Suppressor macrophage (primary cell): ENCODE measurements around the gene MAP2K6.

Source experiments
- DNase-seq, 4 experiments: peaks; one replicate each; pipeline ENCODE4 v3.0.0-alpha.2; 2020 to 2022

Gene MAP2K6

GRCh38 chr17:69492410-69493071 is 78.0 kb downstream of the MAP2K6 start:
- no peak for DNase-seq

- peak in 3 of 4 experiments; percentile 21 to 44 (median 22) for DNase-seq
Measured at GRCh38 chr17:69495787-69496186, 81.3 kb downstream of the MAP2K6 start.

GRCh38 chr17:69497161-69497560 is 82.7 kb downstream of the MAP2K6 start:
- peak in 1 of 4 experiments; percentile 11 for DNase-seq

DNA sequence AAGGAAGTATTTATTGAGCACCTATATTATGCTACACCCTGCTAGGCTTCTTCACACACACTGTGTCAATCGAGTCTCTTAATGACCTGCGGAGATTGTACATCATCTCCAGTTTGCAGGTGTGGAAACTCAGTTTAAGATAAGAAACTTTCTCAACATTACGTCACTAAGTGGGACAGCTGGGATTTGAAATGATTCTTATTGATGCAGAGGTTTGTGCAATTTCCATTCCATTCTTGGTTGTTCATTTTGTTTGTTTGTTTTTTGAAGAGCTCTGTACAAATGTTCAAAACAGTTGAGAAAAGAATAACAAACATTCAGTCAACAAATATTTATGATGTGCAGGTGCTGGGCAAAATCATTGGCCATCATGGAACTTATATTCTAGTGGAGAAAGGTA is 84.8 kb downstream of the MAP2K6 start:
- DNase-seq = no peak

GRCh38 chr17:69500911-69501429 is 86.5 kb downstream of the MAP2K6 start:
- no peak for DNase-seq

DNA sequence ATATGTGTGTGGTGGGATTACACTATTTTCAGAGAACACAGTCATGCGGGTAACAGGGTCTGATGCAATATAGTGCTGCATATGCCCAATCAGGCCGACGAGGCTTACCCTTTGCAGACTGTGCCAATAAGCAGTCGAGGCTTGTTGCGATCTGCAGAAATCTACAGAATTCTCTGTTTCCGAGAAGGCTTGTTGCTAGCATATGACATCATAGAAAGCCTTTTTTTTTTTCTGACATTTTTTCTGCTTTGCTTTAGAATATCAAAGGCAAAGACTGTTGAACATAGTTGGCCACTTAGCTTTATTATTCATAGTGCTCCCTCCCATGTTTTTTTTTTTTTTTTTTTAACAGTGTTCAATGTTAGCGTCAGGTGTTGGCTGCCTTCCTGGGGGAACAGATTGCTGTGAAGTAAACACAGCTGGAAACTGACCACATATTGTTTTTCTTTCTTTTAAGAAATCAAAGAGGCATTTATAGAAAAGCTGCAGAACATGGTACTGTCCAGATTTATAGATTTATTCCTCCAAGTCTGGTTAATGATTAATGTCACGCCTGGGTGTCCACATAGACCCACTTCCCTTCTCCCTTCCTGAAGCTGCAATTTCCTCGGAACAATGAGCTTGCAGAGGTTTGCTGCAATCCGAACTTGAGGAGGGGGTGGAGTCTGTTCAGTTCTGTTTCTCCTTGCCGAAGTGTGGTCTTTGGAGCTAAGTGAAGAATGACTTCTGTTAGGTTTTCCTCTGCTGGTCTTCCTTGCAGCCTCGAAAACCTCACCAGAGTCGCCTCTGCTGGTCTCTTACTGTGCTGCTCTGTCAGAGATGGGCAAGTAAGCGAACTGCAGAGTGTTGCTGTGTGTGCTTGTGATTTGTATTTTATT is 87.3 kb downstream of the MAP2K6 start:
- DNase-seq = peak; percentile 60 to 78 (median 72)

- DNase-seq = no peak
Measured at GRCh38 chr17:69503711-69504110, 89.2 kb downstream of the MAP2K6 start.

DNA sequence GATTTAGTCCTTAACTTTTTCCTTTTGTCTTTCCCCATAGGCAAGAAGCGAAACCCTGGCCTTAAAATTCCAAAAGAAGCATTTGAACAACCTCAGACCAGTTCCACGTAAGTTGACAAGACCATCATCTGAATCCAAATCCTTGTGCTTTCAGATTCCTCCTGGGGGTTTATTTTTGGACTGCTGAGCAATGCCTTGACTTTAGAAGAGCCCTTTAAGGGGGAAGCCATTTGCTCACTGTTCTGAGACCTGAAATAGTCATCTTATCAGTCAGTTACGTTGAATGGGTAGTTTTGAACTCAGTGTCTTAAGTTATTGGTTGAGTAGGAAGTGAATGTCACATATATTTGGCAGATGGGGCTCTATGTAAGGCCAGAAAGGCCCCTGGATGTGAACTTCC is 91.2 kb downstream of the MAP2K6 start:
- no peak for DNase-seq

DNA sequence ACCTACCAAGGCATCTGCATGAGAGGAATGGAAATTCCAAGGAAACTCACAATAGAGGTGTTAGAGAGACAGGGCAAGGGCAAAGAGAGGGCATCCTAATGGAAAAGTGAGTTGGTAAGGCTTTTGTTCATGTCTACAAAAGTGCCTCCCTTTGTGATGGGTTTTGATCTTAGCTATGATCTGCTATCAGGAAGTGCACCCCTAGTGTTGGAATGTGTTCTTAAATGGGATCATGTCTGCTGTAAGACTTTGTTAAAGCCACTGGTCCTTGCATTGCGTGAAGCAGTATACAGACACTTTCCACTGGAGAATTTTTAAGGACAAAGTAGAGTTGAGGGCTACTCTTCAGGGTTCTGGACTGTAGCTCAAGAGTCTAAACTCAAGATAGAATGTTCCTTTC is 92.0 kb downstream of the MAP2K6 start:
- peak in 3 of 4 experiments; percentile 9 to 30 (median 10) for DNase-seq

- no peak for DNase-seq
Measured at GRCh38 chr17:69508814-69509213, 94.3 kb downstream of the MAP2K6 start.

DNA sequence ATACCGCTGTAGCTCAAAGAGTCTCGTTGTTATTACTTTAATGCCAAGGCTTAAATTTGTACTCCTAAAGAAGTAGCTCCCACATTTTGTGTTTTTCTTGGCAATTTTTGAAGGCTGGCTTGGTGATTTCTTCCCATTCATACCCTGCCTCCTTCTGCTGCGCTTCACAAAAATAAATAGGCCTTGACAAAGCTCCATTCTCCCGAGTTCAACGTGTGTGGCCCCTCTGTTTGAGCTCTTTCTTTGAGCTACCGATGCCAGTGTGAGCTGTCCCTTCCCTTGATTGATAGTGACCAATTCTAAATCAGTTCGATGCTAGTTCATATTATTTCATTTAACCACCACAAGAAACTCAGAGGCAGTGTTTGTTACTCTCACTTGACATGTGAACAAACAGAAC is 96.8 kb downstream of the MAP2K6 start:
- no peak for DNase-seq

- no peak for DNase-seq
Measured at GRCh38 chr17:69512946-69513345, 98.4 kb downstream of the MAP2K6 start.

GRCh38 chr17:69516225-69516624 is 101.7 kb downstream of the MAP2K6 start:
- no peak for DNase-seq

DNA sequence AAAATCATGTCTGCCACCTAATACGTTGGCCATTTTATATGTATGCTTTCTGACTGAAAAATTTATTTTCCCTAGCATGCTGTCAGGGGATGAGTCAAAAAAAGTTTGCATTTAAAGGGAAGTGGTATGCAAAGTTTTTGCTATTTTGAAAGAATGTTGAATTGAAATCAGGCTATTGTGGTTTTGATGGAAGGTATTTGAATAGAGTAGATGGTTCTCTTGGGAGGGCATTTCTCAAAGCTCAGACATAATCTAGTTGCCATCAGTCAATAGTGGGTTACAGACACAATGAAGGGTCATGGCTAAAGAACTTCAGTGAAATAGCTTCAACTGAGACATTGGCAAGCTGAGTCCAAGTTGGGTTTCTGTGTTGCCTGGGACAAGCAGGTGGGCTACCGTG is 102.4 kb downstream of the MAP2K6 start:
- DNase-seq = peak in 2 of 4 experiments; percentile 15 to 30

DNA sequence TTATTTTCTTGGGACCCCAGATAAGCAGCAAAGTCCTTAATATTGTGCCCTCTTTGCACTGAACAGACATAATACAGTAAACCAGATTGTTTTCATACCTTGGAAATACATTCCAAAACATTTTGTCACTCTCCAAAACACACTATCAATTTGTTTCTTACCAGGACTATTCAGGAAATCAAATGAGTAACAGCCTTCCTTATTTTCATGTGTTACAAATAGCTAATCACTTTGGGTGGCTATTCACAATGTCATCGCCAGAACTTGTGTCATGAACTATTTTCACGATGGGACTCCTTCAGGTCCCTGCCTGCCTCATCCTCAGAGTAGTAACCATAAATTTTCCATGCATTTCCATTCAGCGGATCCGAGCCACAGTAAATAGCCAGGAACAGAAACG is 104.5 kb downstream of the MAP2K6 start:
- DNase-seq = no peak

GRCh38 chr17:69523244-69523861 is 108.9 kb downstream of the MAP2K6 start:
- peak; percentile 43 to 72 (median 55) for DNase-seq

DNA sequence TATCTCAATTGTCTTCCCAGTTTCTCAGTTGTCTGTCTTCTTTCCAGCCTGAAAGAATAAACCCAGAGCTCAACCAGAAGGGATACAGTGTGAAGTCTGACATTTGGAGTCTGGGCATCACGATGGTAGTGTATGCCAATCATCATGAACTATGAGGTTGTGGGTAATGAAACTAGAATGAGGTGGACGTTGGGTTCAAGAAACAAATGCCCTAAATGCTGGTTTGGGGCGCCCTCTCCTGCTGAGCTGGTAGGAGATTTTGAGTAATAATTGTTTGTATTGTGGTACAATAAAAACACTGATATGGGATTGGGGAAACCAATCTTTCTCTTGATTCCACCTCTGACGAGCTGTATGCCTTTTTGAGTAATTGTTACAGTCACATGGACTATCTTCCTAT is 110.4 kb downstream of the MAP2K6 start:
- DNase-seq = no peak

DNA sequence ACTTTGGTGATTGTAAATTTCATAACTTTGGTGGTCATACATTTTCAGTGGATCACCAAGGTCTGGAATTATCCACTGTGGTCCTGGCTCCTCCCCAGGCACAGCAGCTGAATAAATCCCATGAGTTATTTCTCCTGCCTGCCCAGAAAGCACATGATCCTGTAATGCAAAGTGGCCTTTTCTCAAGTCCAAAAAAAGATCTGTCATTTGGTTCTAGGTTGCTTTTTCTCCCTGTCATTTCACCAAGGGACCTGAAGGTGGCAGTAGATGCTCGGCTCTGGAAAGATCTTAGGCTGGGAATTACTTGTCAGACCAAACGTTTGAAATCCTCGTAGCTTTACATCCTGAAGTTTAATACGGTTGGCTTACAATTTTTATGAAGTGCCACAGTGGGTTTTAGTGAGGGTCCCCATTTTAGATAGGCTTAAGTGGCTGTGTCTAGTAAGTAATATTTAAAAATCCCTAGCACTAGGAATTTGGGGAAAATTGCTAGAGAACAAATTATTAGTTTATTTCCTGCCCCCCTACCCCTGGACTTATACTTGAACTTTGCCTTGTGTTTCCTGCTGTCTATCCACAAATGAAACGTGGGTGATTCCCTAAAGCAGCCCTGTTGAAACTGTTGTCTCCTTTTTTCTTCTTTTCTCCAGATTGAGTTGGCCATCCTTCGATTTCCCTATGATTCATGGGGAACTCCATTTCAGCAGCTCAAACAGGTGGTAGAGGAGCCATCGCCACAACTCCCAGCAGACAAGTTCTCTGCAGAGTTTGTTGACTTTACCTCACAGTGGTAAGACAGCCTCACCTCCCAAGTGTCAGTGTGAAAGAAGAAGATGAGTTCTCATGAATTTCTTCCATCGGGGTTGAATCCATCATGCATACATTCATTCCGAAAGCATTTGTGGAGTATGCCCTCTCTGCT is 111.7 kb downstream of the MAP2K6 start:
- DNase-seq = peak; percentile 54 to 73 (median 68)

GRCh38 chr17:69528035-69528434 is 113.5 kb downstream of the MAP2K6 start:
- no peak for DNase-seq

DNA sequence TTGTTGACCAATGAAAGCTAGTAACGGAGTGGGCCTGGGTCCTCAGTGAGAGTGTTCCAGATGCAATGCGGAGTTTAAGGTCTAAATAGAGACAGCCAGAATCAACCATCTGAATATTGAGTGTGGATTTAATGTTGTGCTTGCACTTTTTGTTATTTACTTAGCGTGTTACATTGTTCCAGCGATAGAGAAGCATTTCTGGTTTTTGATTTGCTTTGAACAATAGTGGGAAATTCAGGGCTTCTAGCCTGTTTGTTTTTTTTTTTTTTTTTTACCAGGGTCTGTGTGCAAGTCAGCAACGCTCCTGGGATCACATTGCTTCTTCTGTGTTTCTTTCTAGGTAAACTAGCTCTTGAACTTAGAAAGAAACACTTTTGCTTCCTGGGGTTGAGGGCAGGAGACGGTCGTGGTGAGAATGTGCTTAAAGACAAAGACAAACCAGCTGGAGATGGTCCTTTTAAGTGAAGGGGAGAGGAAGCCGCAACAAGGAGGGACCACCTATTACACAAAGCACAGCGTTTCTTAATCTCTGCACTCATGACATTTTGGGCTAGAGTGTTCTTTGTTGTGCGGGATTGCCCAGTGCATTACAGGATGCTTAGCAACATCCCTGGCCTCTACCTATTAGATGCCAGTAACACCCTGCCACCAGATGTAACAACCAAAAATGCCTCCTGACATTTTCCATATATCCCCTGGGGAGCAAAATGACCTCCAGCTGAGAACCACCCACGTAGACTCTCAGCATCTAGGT is 119.2 kb downstream of the MAP2K6 start:
- no peak for DNase-seq

- DNase-seq = no peak
Measured at GRCh38 chr17:69534235-69534621, 119.7 kb downstream of the MAP2K6 start.
